ENCODE data around the gene KCTD5.
"Not testable (repeated sequence)": the region's sequence is repeated elsewhere in the genome, so short reads cannot be mapped to it uniquely, and the experiment has no call there.

KCTD5 gene

GRCh38 chr16:2653915-2654314, 28.4 kb upstream of the KCTD5 start:
- H3K9me3 ChIP-seq (ENCODE audit: insufficient read depth, low read depth, low read length); H3K9me2 ChIP-seq (replicated peaks; ENCODE audit: low read depth, low read length); H4K20me1 ChIP-seq (ENCODE audit: insufficient read depth, low read length, poor library complexity, severe bottlenecking); H3K27me3 ChIP-seq (ENCODE audit: insufficient read depth, low read length, poor library complexity, severe bottlenecking); H3K36me3 ChIP-seq (ENCODE audit: insufficient read depth, low read length); H3K9ac ChIP-seq (ENCODE audit: low read depth, low read length, poor library complexity, severe bottlenecking); H3F3A ChIP-seq (ENCODE audit: low read depth); H3K4me2 ChIP-seq (ENCODE audit: low read depth, low read length, poor library complexity, severe bottlenecking); H2AFZ ChIP-seq (ENCODE audit: low read length); H3K4me1 ChIP-seq (ENCODE audit: insufficient read depth, low read length, poor library complexity, severe bottlenecking); H3K4me3 ChIP-seq (ENCODE audit: low read length, poor library complexity, severe bottlenecking); H3K79me2 ChIP-seq (ENCODE audit: insufficient read depth, low read length): not testable (repeated sequence)

- not testable (repeated sequence) for H3K4me2 ChIP-seq (ENCODE audit: low read depth, low read length, poor library complexity, severe bottlenecking)
These were observed 27.4 kb upstream of the KCTD5 start for GRCh38 chr16:2654949-2655348.

GRCh38 chr16:2656985-2657384, 25.3 kb upstream of the KCTD5 start:
- no peak overlapping the region for H3K4me2 ChIP-seq (ENCODE audit: low read depth, low read length, poor library complexity, severe bottlenecking)
- H3K79me2 ChIP-seq (ENCODE audit: insufficient read depth, low read length) = no peaks in the 10 kb centered on the region
- H3K9me3 ChIP-seq (ENCODE audit: insufficient read depth, low read depth, low read length) = no peaks in the 10 kb centered on the region
- no peaks in the 10 kb centered on the region for H3K36me3 ChIP-seq (ENCODE audit: insufficient read depth, low read length)
- H3K9me2 ChIP-seq (replicated peaks; ENCODE audit: low read depth, low read length) = no peaks in the 10 kb centered on the region
- H3K4me1 ChIP-seq (ENCODE audit: insufficient read depth, low read length, poor library complexity, severe bottlenecking) = no peaks in the 10 kb centered on the region
- H3K4me3 ChIP-seq (ENCODE audit: low read length, poor library complexity, severe bottlenecking) = no peak overlapping the region
- H4K20me1 ChIP-seq (ENCODE audit: insufficient read depth, low read length, poor library complexity, severe bottlenecking) = no peaks in the 10 kb centered on the region
- H2AFZ ChIP-seq (ENCODE audit: low read length) = no peak overlapping the region
- no peak overlapping the region for H3K9ac ChIP-seq (ENCODE audit: low read depth, low read length, poor library complexity, severe bottlenecking)
- no peaks in the 10 kb centered on the region for H3K27me3 ChIP-seq (ENCODE audit: insufficient read depth, low read length, poor library complexity, severe bottlenecking)
- H3F3A ChIP-seq (ENCODE audit: low read depth) = no peaks in the 10 kb centered on the region
- TF ChIP-seq CTCF (conservative IDR thresholded peaks at IDR 0.05; ENCODE audit: low read length) (no peak), EZH2phosphoT487 (IDR thresholded peaks at IDR 0.05; ENCODE audit: borderline replicate concordance) (no peak)

More at GRCh38 chr16:2654949-2655348, 27.4 kb upstream of the KCTD5 start:
- not testable (repeated sequence) for H3K9ac ChIP-seq (ENCODE audit: low read depth, low read length, poor library complexity, severe bottlenecking); H2AFZ ChIP-seq (ENCODE audit: low read length); H3K4me1 ChIP-seq (ENCODE audit: insufficient read depth, low read length, poor library complexity, severe bottlenecking); H3K27me3 ChIP-seq (ENCODE audit: insufficient read depth, low read length, poor library complexity, severe bottlenecking); H3K9me2 ChIP-seq (replicated peaks; ENCODE audit: low read depth, low read length); H3K79me2 ChIP-seq (ENCODE audit: insufficient read depth, low read length); H3K9me3 ChIP-seq (ENCODE audit: insufficient read depth, low read depth, low read length); H4K20me1 ChIP-seq (ENCODE audit: insufficient read depth, low read length, poor library complexity, severe bottlenecking); H3K4me3 ChIP-seq (ENCODE audit: low read length, poor library complexity, severe bottlenecking); H3K36me3 ChIP-seq (ENCODE audit: insufficient read depth, low read length); H3F3A ChIP-seq (ENCODE audit: low read depth)

- H3K27me3 ChIP-seq (ENCODE audit: insufficient read depth, low read length, poor library complexity, severe bottlenecking); H3K79me2 ChIP-seq (ENCODE audit: insufficient read depth, low read length); H4K20me1 ChIP-seq (ENCODE audit: insufficient read depth, low read length, poor library complexity, severe bottlenecking); H3K9ac ChIP-seq (ENCODE audit: low read depth, low read length, poor library complexity, severe bottlenecking); H3K36me3 ChIP-seq (ENCODE audit: insufficient read depth, low read length); H2AFZ ChIP-seq (ENCODE audit: low read length); H3K4me2 ChIP-seq (ENCODE audit: low read depth, low read length, poor library complexity, severe bottlenecking); H3K4me3 ChIP-seq (ENCODE audit: low read length, poor library complexity, severe bottlenecking); H3K9me2 ChIP-seq (replicated peaks; ENCODE audit: low read depth, low read length); H3K4me1 ChIP-seq (ENCODE audit: insufficient read depth, low read length, poor library complexity, severe bottlenecking); H3K9me3 ChIP-seq (ENCODE audit: insufficient read depth, low read depth, low read length); H3F3A ChIP-seq (ENCODE audit: low read depth): not testable (repeated sequence)
These were observed 24.5 kb upstream of the KCTD5 start for GRCh38 chr16:2657803-2658202.

GRCh38 chr16:2659560-2659959, 22.8 kb upstream of the KCTD5 start:
- H3K4me2 ChIP-seq (ENCODE audit: low read depth, low read length, poor library complexity, severe bottlenecking); H3K9me3 ChIP-seq (ENCODE audit: insufficient read depth, low read depth, low read length); H3K4me3 ChIP-seq (ENCODE audit: low read length, poor library complexity, severe bottlenecking); H4K20me1 ChIP-seq (ENCODE audit: insufficient read depth, low read length, poor library complexity, severe bottlenecking); H3K9me2 ChIP-seq (replicated peaks; ENCODE audit: low read depth, low read length); H3K9ac ChIP-seq (ENCODE audit: low read depth, low read length, poor library complexity, severe bottlenecking); H3K4me1 ChIP-seq (ENCODE audit: insufficient read depth, low read length, poor library complexity, severe bottlenecking); H3K79me2 ChIP-seq (ENCODE audit: insufficient read depth, low read length); H3K36me3 ChIP-seq (ENCODE audit: insufficient read depth, low read length); H3K27me3 ChIP-seq (ENCODE audit: insufficient read depth, low read length, poor library complexity, severe bottlenecking); H3F3A ChIP-seq (ENCODE audit: low read depth); H2AFZ ChIP-seq (ENCODE audit: low read length): not testable (repeated sequence)

GRCh38 chr16:2660014-2660662, 22.2 kb upstream of the KCTD5 start:
- H3K27me3 ChIP-seq (ENCODE audit: insufficient read depth, low read length, poor library complexity, severe bottlenecking); H2AFZ ChIP-seq (ENCODE audit: low read length); H3K36me3 ChIP-seq (ENCODE audit: insufficient read depth, low read length); H3K4me3 ChIP-seq (ENCODE audit: low read length, poor library complexity, severe bottlenecking); H3K9me3 ChIP-seq (ENCODE audit: insufficient read depth, low read depth, low read length); H3K79me2 ChIP-seq (ENCODE audit: insufficient read depth, low read length); H3K9ac ChIP-seq (ENCODE audit: low read depth, low read length, poor library complexity, severe bottlenecking); H3K4me2 ChIP-seq (ENCODE audit: low read depth, low read length, poor library complexity, severe bottlenecking); H4K20me1 ChIP-seq (ENCODE audit: insufficient read depth, low read length, poor library complexity, severe bottlenecking); H3F3A ChIP-seq (ENCODE audit: low read depth); H3K4me1 ChIP-seq (ENCODE audit: insufficient read depth, low read length, poor library complexity, severe bottlenecking); H3K9me2 ChIP-seq (replicated peaks; ENCODE audit: low read depth, low read length): not testable (repeated sequence)

Measured in Loucy (cell line).